GM21619 (cell line): ENCODE data around the gene AKAP17A.
"Not testable (repeated sequence)": the region's sequence is repeated elsewhere in the genome, so short reads cannot be mapped to it uniquely, and the experiment has no call there.

Experiments used
- ATAC-seq: cut with Tn5 transposase; IDR thresholded peaks from one replicate; pipeline ENCODE4 v1.9.1; 2021; ENCODE audit not compliant: unreplicated experiment

AKAP17A gene

GRCh38 chrX:1591102-1591862 lies at the start of gene AKAP17A:
Gene AKAP17A (plus strand): TSS chrX:1591604. CDS start chrX:1593463, 1,859 bp downstream.
- ATAC-seq = peak; percentile 73

- ATAC-seq = no peak
Measured at GRCh38 chrX:1542994-1543725, 48.2 kb upstream of the AKAP17A start.

DNA sequence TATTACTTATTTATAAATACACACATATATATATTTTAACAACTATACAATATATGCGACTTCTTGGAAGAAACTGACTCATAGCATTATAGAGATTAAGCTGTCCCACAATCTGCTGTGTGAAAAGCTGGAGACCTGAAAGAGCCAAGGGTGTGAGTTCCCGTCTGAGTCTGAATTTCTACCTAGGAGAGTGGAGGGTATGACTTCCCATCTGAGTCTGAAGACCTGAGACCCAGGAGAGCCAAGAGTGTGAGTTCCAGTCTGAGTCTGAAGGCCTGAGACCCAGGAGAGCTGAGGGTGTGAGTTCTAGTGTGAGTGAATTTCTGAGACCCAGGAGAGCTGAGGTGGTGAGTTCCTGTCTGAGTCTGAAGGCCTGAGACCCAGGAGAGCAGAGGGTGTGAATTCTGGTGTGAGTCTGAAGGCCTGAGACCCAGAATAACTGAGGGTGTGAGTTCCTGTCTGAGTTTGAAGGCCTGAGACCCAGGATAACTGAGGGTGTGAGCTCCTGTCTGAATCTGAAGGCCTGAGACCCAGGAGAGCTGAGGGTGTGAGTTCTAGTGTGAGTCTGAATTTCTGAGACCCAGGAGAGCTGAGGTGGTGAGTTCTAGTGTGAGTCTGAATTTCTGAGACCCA lies 45.5 kb upstream of the AKAP17A start:
- ATAC-seq = no peak

DNA sequence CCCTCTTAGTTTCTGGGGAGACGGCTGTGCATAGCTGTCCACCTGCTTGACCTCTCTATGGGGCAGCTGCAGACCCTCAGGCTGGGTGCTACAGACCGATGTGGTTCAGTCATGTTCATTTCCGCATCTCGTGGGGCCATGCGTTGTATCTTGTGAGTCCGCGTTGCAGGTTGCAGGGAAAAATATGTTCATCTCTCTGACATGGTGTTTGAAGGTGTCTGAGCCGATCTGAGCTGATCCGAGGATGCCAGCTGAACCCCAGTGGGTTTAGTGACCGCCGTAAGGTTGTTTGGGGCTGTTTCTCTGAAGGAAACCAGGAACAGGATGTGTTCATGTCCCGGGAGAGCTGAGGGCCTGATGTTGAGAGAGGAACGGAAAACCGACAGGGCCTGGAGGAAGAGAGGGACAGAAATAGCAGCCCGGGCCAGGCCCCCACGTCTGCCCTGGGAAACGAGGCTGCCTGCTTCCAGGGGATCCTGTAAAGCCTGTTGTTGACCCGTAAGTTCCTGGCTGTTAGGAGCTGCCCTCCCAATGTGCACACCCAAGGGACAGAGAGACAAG lies 44.6 kb upstream of the AKAP17A start:
- ATAC-seq = no peak

DNA sequence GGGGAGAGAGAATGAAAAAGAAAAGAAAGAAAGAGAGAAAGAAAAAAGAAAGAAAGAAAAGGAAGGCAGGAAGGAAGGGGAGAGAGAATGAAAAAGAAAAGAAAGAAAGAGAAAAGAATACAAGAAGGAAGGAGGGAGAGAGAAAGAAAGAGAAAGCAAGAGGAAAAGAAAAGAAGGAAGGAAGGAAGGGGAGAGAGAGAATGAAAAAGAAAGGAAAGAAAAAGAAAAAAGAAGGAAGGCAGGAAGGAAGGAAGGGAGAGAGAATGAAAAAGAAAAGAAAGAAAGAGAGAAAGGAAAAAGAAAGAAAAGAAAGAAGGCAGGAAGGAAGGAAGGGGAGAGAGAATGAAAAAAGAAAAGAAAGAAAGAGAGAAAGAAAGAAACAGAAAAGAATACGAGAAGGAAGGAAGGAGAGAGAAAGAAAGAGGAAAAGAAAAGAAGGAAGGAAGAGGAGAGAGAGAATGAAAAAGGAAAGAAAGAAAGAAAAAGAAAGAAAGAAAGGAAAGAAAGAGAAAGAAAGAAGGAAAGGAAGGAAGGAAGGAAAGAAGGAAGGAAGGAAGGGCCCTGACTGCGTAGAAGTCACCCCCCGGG lies 39.4 kb upstream of the AKAP17A start:
- no peak for ATAC-seq

DNA sequence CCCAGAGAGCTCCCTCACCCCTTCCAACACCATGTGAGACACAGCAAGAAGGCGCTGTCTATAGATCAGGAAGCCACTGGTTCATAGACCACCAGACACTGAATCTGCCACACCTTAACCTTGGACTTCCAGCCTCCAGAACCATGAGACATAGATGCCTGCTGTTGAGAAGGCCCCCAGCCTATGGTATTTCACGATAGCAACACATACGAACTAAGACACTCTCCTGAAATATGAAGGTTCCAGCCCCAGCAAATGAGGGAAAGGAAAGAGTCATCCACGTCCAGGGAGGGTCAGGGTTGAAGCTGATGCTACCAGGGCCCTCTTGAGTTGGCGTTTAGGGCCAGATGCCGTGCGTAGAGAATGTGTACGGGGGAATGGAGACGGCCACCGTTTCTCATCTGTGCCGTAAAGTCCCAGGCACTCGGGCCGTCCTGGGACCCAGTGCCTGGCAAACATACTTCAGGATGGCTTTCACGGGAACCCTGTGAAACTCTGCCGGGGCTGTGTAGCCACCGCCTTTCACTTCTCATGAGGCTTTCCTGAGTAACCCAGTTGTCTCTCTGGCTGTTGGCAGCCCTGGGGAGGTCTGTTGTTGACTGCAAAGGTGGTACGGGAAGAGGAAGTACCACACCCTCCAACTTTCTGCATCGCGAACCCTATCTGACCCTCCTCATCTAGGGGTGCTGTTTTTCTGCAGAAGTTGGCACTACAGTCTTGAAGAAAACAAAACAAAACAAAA lies 36.8 kb upstream of the AKAP17A start:
- no peak for ATAC-seq

DNA sequence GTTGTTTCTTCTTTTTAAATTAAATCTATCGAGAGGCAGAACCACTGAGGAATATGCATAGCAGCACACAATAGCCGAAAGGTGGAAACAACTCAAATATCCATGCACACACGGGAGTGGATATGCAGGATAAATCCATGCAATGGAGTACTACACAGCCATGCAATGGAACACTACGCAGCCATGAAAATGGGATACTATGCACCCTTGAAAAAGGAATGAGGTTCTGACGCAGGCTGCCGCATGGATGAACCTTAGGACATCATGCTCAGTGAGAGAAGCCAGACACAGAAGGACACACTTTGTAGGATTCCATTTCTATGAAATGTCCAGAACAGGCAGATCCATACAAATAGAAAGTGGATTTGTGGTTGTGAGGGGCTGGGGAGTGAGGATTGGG lies 36.0 kb upstream of the AKAP17A start:
- ATAC-seq = no peak

DNA sequence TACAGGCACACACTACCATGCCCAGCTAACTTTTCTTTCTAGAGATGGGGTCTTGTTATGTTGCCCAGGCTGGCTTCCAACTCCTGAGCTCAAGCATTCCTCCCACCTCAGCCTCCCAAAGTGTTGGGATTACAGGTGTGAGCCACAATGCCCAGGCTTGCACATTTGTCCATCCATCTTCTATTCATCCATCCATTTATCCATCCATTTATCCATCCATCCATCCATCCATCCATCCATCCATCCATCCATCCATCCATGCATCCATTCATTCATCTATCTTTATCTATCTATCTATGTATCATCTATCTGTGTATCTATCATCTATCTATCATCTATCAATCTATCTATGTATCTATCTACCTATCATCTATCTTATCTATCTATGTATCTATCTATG lies 34.0 kb upstream of the AKAP17A start:
- not testable (repeated sequence) for ATAC-seq

DNA sequence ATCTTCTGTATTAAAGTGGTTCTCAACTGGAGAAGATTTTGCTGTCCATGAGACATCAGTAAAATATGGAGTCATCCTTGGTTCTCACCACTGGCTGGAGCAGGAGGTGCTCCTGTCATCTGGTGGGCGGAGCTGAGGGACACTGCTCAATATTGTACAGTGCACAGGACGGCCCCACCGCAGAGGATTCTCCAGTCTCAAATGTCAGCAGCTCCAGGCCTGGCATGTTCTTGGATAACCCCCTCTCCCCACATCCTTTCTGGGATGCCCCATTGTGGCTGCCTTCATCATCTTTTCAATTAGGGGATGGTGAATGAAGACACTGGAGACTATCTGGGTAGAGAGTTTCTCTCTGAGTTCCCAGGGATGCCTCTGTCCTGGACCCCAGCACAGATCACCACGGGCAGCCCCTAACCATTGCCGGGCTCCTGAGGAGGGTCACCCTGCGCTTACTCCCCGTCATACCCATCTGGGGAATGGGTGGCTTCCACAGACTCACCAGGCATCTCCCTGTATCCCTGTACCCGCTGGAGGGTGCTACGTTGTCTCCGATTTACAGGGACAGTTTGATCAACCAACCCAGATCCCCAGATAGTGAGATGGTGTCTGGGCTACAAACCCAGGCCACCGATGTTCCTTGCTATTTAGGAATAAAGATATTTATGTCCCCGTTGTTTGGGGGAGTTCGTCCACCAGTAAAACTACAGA lies 32.5 kb upstream of the AKAP17A start:
- no peak for ATAC-seq

GRCh38 chrX:1561164-1561563 lies 30.2 kb upstream of the AKAP17A start:
- no peak for ATAC-seq

- ATAC-seq = not testable (repeated sequence)
Measured at GRCh38 chrX:1564077-1564476, 27.3 kb upstream of the AKAP17A start.

DNA sequence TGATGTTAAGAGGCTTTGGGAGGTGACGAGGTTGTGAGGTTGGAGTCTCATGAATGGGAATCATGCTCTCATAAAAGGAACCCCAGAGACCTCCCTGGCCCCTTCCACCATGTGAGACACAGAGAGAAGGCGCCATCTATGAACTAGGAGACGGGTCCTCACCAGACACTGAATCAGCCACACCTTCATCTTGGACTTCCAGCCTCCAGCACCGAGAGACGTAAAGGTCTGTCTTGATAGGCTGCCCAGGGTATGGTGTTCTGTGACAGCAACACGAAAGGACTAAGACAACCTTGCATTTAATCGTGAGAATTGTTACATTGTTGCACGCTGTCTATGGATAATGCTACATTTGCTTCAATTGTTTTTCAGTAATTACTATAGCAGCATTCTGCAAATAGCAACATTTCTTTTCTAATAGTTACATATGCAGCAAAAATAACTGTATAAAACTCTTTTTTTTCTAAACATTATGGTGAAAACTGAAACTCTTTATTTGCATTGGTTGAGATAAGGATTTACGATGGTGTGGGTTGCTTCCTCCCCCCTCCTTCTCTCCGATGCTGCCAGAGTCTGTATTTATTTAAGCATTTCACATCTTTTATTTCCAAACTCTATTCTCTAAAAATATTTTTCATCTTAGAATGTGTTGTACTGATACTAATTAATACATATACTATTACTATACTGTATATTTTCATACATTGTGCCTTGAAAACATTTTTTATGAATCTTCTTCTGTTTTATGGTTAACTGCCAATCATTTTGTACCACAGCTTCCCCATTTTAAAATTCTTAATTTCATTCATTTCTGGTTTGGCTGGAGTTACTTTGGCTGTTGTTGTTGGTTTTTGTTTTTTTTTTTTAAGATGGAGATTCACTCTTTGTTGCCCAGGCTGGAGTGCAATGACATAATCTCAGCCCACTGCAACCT lies 26.4 kb upstream of the AKAP17A start:
- no peak for ATAC-seq

- ATAC-seq = not testable (repeated sequence)
Measured at GRCh38 chrX:1574181-1574580, 17.2 kb upstream of the AKAP17A start.

DNA sequence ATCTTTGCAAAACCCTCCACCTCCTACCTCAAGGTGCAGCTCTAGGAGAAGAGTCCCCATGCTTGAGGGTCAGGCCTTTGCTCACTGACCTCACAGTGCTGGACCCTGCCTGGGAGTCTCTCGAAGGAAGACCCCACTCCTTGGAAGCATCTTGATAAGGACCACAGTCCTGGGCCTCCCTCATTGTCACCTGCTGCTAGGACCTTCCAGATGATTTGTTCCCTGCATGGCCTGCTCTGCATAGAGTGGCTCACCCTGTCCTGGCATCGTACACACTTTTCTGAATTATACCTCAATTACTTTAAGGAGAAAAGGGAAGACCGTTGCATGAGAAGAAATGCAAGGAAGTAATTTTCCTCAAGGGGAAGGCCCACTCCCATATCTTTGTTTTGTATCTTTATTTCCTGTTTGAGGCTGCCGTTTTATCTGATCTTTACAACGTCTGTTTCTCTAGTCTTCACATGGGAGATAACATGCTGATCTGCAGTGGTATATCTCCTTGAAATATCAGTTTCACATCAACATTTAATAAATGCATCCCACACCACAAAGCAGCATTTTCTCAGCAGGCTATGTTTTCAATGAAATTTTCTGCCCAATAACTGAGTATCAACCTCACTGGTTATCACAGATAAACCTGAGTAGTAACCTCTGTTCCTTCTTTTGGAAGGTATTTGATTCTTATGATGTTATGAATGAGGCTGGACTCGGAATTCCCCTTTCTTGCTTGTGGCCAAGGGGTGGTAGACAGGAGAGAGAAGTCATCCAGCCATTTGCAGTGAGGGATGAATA lies 15.0 kb upstream of the AKAP17A start:
- ATAC-seq = no peak

DNA sequence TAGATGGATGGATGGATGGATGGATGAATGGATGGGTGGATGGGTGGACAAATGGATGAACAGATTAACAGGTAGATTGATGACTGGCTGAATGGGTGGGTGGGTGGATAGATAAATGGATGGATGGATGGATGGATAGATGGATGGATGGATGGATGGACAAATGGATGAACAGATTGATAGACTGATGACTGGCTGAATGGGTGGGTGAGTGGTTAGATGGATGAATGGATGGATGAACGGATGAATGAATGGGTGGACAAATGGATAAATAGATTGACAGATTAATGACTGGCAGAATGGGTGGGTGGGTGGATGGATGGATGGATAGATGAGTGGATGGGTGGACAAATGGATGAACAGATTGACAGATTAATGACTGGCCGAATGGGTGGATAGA lies 13.6 kb upstream of the AKAP17A start:
- no peak for ATAC-seq

DNA sequence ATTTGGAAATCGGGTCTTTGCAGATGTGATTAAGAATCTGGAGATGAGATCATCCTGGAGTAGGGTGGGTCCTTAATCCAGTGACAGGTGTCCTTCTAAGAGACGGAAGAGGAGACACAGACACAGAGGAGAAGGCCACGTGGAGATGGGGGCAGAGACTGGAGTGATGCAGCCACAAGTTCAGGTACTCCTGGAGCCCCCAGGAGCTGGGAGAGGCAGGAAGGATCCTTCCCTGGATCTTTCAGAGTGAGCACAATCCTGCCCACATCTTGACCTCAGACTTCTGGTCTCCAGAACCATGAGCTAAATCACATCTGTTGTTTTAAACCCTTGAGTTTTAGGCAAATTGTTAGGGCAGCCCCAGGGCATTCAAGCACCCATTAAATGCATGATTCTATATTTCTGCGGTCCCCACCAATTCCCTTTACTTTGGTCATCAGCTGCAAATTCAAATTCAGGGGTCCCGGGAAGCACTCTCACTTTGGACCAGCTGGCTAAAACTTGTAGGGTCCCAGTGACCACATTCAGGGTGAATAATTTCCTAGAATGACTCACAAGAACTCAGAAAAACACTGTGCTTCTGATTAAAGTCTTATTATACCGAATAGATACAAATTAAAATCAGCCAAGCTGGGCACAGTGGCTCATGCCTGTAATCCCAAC lies 12.8 kb upstream of the AKAP17A start:
- no peak for ATAC-seq

- ATAC-seq = no peak
Measured at GRCh38 chrX:1581132-1581531, 10.3 kb upstream of the AKAP17A start.
